Activated T-helper 1 cell treated with anti-CD3 and anti-CD28 coated beads, Interleukin-2, amount 50 U/mL, for 16 hours (primary cell): ENCODE measurements around the gene RRAGA.
"Not testable (repeated sequence)": the region's sequence is repeated elsewhere in the genome, so short reads cannot be mapped to it uniquely, and the experiment has no call there.

ENCODE experiments used
- DNase-seq, 2 donors: peaks; one replicate each; pipeline ENCODE4 v3.0.0-alpha.2; 2020; ENCODE audit warnings: low read depth in 1 of 2, low spot score in 1 of 2

The RRAGA gene

GRCh38 chr9:19048966-19049916 is at the start of gene RRAGA:
TSS of gene RRAGA (plus strand) at chr9:19049427. CDS start at chr9:19049660, 233 bp downstream.
- DNase-seq, result peak; percentile 87 to 89

- DNase-seq, result no peak
Observed at GRCh38 chr9:19000133-19000532, 49.1 kb upstream of the RRAGA start.

GRCh38 chr9:19009391-19009965 is 39.7 kb upstream of the RRAGA start:
- no peak for DNase-seq

GRCh38 chr9:19018201-19018600 is 31.0 kb upstream of the RRAGA start:
- DNase-seq, result no peak

GRCh38 chr9:19020886-19021455 is 28.3 kb upstream of the RRAGA start:
- DNase-seq, result no peak

- DNase-seq, result not testable (repeated sequence)
Observed at GRCh38 chr9:19021649-19022048, 27.6 kb upstream of the RRAGA start.

GRCh38 chr9:19022206-19022605 is 27.0 kb upstream of the RRAGA start:
- no peak for DNase-seq

- DNase-seq, result no peak
Observed at GRCh38 chr9:19023078-19023477, 26.1 kb upstream of the RRAGA start.

GRCh38 chr9:19026375-19026774 is 22.9 kb upstream of the RRAGA start:
- no peak for DNase-seq

GRCh38 chr9:19027825-19028224 is 21.4 kb upstream of the RRAGA start:
- DNase-seq, result no peak

- no peak for DNase-seq
Observed at GRCh38 chr9:19028835-19029451, 20.3 kb upstream of the RRAGA start.

GRCh38 chr9:19030899-19031298 is 18.3 kb upstream of the RRAGA start:
- no peak for DNase-seq

- no peak for DNase-seq
Observed at GRCh38 chr9:19032406-19032805, 16.8 kb upstream of the RRAGA start.

GRCh38 chr9:19033015-19033414 is 16.2 kb upstream of the RRAGA start, which contains the start of gene SAXO1:
TSS of gene SAXO1 (minus strand) at chr9:19033209. CDS start at chr9:19032908, 301 bp downstream.
- DNase-seq, result no peak

- no peak for DNase-seq
Observed at GRCh38 chr9:19036611-19037010, 12.6 kb upstream of the RRAGA start.

GRCh38 chr9:19049917-19050636 is 850 bp downstream of the RRAGA start:
- no peak for DNase-seq

GRCh38 chr9:19050637-19051591 is 1.7 kb downstream of the RRAGA start:
- no peak for DNase-seq

GRCh38 chr9:19057033-19057432 is 7.8 kb downstream of the RRAGA start:
- DNase-seq, result no peak

- DNase-seq, result no peak
Observed at GRCh38 chr9:19074229-19074628, 25.0 kb downstream of the RRAGA start.

- DNase-seq, result no peak
Observed at GRCh38 chr9:19074836-19075235, 25.6 kb downstream of the RRAGA start.
